Right kidney (tissue), 1 donor: ENCODE data around the gene ARHGAP32.
A peak's percentile ranks its signal among the peaks of the same experiment; 100 is the strongest.

Experiments
- DNase-seq: peaks from one replicate; pipeline ENCODE4 v3.0.0-alpha.2; 2016

The ARHGAP32 gene

GRCh38 chr11:128955636-128956035 is 236.5 kb downstream of the ARHGAP32 start:
- no peak for DNase-seq

- no peak for DNase-seq
These were observed 239.0 kb downstream of the ARHGAP32 start for GRCh38 chr11:128953151-128953550.

DNA sequence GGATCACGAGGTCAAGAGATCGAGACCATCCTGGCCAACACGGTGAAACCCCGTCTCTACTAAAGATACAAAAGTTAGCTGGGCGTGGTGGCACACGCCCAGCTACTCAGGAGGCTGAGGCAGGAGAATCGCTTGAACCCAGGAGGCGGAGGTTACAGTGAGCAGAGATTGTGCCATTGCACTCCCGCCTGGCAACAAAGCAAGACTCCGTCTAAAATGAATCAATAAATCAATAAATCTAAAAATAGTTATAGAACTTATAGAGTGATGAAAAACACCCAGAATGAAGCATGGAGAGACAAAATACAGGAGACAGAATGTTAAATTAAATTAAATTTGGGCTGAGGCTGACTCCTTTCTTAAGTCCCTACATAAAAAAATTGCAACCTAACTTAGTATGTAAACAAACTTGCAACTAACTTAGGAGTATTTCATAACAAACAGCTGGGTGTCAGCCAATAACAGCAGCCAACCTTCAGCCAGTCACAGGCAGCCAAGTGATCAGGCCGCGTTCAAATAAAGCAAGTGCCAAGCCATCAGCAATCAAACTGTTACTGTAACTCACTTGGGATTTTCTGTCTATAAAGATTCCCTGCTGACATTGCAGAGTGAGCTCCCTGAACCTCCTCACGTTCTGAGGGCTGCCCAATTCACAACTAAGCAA is 242.2 kb downstream of the ARHGAP32 start:
- DNase-seq = no peak

DNA sequence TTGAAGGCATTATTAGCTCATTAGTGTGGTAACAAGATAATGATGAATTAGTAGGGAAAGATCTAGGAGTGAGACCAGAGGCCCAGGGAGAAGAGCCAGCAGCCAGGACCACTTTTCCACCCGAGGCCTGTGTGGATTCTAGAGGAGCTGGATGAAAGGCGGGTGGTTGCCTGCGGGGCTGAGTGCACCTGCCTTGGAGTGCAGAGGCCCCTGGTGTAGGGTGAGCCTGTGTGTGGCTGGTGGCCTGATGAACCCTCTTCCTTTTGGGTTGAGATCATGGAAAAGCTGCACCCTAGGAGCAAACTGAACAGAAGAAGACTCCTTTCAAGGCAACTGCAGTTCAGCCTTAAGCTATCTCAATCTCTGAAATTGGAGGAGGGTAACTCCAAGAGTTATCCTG is 243.5 kb downstream of the ARHGAP32 start:
- DNase-seq = no peak

- no peak for DNase-seq
These were observed 244.4 kb downstream of the ARHGAP32 start for GRCh38 chr11:128947773-128948172.

GRCh38 chr11:128946648-128947047 is 245.5 kb downstream of the ARHGAP32 start:
- DNase-seq = no peak

DNA sequence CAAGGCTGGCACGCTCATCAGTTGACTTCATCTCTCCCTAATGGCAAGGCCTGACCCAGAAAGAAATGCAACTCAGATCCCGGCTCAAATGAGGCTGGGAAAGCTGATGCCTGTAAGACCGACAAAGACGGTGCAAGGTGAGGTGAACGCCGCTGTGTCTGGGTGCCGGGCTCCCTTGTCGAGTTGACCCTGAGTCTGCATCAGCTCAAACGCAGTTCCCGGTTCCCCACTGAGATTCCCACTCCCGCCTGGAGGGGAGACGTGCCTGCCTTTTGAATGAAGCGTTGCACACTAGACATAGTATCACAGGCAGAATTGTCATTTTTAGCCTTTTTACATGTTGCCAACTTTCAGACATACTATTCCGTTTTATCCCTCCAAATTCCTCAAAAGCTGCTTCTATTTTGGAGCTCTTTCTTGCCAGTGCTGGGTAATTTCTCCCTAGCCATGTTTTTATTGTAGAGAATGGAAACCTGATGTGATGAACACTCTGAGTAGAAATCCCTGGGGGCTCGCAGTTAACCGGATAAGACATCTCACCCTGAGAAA is 248.6 kb downstream of the ARHGAP32 start:
- DNase-seq = no peak

GRCh38 chr11:128942817-128943427 is 249.2 kb downstream of the ARHGAP32 start, which contains the start of gene TP53AIP1:
Gene TP53AIP1 (minus strand): TSS chr11:128942871. CDS start chr11:128937818, 5,053 bp downstream.
- DNase-seq = peak; percentile 40

DNA sequence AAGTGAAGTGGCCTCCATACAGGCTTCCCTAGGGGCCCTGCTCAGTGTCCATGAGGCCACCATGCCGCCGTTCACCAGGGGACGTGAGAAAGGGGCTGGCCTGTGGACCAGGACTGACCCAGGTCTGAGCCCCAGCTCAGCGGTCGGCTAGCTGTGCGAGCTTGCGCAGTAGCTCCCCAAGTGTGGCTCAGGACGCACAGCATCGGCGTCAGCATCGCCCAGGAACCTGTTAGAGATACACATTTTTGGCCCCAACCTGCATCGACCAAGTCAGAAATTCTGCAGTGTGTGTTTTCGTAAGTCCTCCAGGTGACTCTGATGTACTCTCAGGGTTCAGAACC is 249.9 kb downstream of the ARHGAP32 start:
- DNase-seq = no peak

GRCh38 chr11:128941573-128942271 is 250.4 kb downstream of the ARHGAP32 start:
- no peak for DNase-seq

GRCh38 chr11:128941110-128941509 is 251.0 kb downstream of the ARHGAP32 start:
- DNase-seq = no peak

DNA sequence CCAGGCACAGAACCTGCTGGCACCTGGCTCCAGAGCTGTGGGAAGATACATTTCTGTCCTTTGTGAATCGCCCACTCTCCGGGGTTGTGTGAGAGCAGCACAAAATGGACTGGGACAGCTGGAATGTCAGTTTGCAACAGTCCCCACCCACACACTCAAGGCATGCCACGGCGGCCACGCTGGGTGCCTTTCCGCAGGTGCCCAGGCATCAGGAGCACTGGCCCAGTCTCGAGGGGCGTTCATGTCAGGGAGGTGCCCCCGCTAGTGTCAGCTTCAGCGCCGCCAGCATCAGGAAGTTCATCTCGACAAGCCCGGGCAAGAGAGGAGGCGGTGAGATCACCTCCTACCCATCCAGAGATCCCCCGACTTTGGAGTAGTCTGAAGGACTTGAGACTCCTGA is 251.5 kb downstream of the ARHGAP32 start:
- DNase-seq = no peak

GRCh38 chr11:128940156-128940555 is 252.0 kb downstream of the ARHGAP32 start:
- no peak for DNase-seq

DNA sequence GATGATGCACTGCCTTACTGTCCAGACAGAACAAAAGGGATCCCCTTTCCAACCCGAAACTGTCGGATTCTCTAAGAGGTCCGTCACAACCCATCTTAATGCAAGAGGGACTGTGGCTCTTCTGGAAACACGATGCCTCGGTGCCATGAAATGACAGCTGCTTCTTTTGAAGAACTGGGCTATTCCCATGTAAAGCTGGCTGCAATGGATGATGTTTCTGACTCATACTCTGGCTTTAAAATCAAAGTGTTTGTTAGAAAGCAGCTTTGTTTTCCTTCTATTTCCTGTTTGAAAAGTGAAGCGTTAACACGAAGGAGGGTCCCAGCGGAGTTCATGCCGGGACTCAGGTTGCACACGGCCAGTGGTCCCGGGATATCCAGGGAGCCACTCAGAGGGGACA is 252.5 kb downstream of the ARHGAP32 start:
- DNase-seq = no peak

DNA sequence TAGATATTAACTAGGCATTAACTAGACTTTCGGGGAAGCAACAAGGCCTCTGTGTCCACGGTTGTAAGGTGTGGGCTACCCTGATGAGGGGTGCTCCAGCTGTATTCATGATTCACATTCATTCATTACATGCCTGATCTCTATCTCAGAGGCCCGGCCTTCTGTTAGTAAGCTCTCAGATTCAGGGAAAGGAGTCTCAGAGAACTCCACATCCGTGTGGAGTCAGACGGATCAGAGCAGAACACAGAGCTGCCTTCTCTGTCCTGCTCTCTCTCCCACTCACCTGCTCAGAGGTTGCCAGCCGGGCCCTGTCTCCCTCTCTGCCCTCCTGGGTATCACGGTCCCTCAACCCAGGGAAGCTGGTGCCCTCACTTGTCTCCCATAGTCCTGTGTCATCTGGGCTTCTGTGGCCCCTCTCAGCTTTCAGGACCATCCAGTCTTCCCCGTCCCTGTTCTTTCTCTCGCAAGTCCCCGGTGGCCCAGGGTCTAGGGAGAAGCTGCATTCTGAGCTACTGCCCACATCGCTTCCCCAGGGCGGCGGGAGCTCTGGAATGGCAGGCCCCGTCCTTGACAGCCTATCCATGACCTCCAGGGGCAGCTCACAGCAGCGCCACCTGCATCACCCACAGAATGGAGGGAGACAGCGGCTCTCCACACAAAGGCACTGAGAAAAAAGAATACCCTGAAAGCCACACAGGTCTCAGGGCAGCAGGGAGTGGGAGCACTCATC is 253.8 kb downstream of the ARHGAP32 start:
- no peak for DNase-seq

GRCh38 chr11:128937480-128937879 is 254.6 kb downstream of the ARHGAP32 start:
- peak; percentile 32 for DNase-seq

GRCh38 chr11:128936606-128937251 is 255.4 kb downstream of the ARHGAP32 start:
- peak; percentile 40 for DNase-seq

- no peak for DNase-seq
These were observed 257.2 kb downstream of the ARHGAP32 start for GRCh38 chr11:128934926-128935325.

DNA sequence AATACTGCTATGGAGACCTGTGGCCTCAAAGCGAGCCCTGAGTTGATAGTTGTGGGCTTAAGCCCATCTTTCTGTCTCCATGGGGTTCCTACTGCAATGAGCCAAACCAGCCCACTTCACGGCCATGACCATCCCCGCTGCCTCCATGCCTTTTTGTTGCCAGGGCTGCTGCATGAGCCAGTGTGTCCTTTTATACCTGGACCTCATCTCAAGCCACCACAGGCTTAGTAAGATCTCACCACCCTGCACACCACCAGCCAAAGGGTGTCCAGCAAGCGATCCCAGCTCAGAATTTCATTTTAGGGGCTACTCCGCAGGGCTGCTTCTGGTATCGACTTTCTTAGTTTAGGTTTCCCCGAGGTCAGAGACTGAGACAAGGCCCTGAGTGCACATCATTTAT is 257.8 kb downstream of the ARHGAP32 start:
- DNase-seq = no peak

- no peak for DNase-seq
These were observed 258.5 kb downstream of the ARHGAP32 start for GRCh38 chr11:128933481-128934178.

GRCh38 chr11:128931668-128932067 is 260.5 kb downstream of the ARHGAP32 start:
- DNase-seq = no peak

- no peak for DNase-seq
These were observed 261.1 kb downstream of the ARHGAP32 start for GRCh38 chr11:128931066-128931465.
